Measurements from ENCODE around the gene LHX2.

- TF ChIP-seq POLR2A (IDR thresholded peaks at IDR 0.05) = no peak
- no peak for TF ChIP-seq POLR2AphosphoS5 (IDR thresholded peaks at IDR 0.05)
- no peak for TF ChIP-seq CTCF (IDR thresholded peaks at IDR 0.05)
- no peak for TF ChIP-seq EP300 (IDR thresholded peaks at IDR 0.05)
Measured at GRCh38 chr9:123997665-123998277, 13.8 kb upstream of the LHX2 start.
